Midbrain (tissue), 1 donor: ENCODE measurements around the gene KRR1.

ENCODE experiments used
- DNase-seq: peaks from one replicate; lab custom pipeline; 2025; lab: John Stamatoyannopoulos, UW

Gene KRR1

GRCh38 chr12:75511116-75512048 lies at the start of gene KRR1:
KRR1 (minus strand) TSS chr12:75511609; CDS start chr12:75511597, 12 bp downstream.
- DNase-seq = peak; percentile 99

GRCh38 chr12:75560167-75560566 lies 48.8 kb upstream of the KRR1 start:
- DNase-seq = peak; percentile 50

- no peak for DNase-seq
These were observed 46.9 kb upstream of the KRR1 start for GRCh38 chr12:75558287-75558686.

GRCh38 chr12:75556311-75556899 lies 45.0 kb upstream of the KRR1 start:
- DNase-seq = no peak

- no peak for DNase-seq
These were observed 43.1 kb upstream of the KRR1 start for GRCh38 chr12:75554556-75554880.

- DNase-seq = no peak
These were observed 42.6 kb upstream of the KRR1 start for GRCh38 chr12:75553836-75554555.

- DNase-seq = no peak
These were observed 42.0 kb upstream of the KRR1 start for GRCh38 chr12:75553398-75553797.

- no peak for DNase-seq
These were observed 40.1 kb upstream of the KRR1 start for GRCh38 chr12:75551477-75551876.

GRCh38 chr12:75550401-75551240 lies 39.2 kb upstream of the KRR1 start:
- DNase-seq = no peak

GRCh38 chr12:75549989-75550388 lies 38.6 kb upstream of the KRR1 start:
- DNase-seq = no peak

- DNase-seq = no peak
These were observed 37.5 kb upstream of the KRR1 start for GRCh38 chr12:75548879-75549278.

GRCh38 chr12:75545636-75546035 lies 34.2 kb upstream of the KRR1 start:
- no peak for DNase-seq

- DNase-seq = no peak
These were observed 32.1 kb upstream of the KRR1 start for GRCh38 chr12:75543529-75543928.

- DNase-seq = no peak
These were observed 31.5 kb upstream of the KRR1 start for GRCh38 chr12:75542942-75543341.

- no peak for DNase-seq
These were observed 28.5 kb upstream of the KRR1 start for GRCh38 chr12:75539889-75540288.

- no peak for DNase-seq
These were observed 21.8 kb upstream of the KRR1 start for GRCh38 chr12:75533239-75533638.

GRCh38 chr12:75529826-75530225 lies 18.4 kb upstream of the KRR1 start:
- DNase-seq = no peak

GRCh38 chr12:75529316-75529715 lies 17.9 kb upstream of the KRR1 start:
- DNase-seq = no peak

GRCh38 chr12:75528692-75529091 lies 17.3 kb upstream of the KRR1 start:
- no peak for DNase-seq

- DNase-seq = no peak
These were observed 16.9 kb upstream of the KRR1 start for GRCh38 chr12:75528272-75528671.

GRCh38 chr12:75526655-75527511 lies 15.5 kb upstream of the KRR1 start:
- DNase-seq = peak; percentile 70
